Activated CD4-positive, alpha-beta T cell treated with anti-CD3 and anti-CD28 coated beads for 48 hours (primary cell): Measurements from ENCODE around the gene METTL18.
"Not testable (repeated sequence)": the region's sequence is repeated elsewhere in the genome, so short reads cannot be mapped to it uniquely, and the experiment has no call there.

Source experiments
- DNase-seq: peaks from one replicate; pipeline ENCODE4 v3.0.0-alpha.2; 2020

METTL18 gene

GRCh38 chr1:169794530-169795416, at the start of gene METTL18:
Gene METTL18 (minus strand): TSS chr1:169794907. CDS start chr1:169793695, 1,212 bp downstream.
- peak; percentile 94 for DNase-seq

- DNase-seq, result no peak
These were observed 44.2 kb upstream of the METTL18 start for GRCh38 chr1:169838942-169839341.

- no peak for DNase-seq
These were observed 41.5 kb upstream of the METTL18 start for GRCh38 chr1:169836198-169836597.

- DNase-seq, result no peak
These were observed 40.9 kb upstream of the METTL18 start for GRCh38 chr1:169835647-169836046.

- no peak for DNase-seq
These were observed 40.2 kb upstream of the METTL18 start for GRCh38 chr1:169834869-169835268.

- no peak for DNase-seq
These were observed 38.6 kb upstream of the METTL18 start for GRCh38 chr1:169833179-169833901.

GRCh38 chr1:169829671-169830070, 35.0 kb upstream of the METTL18 start:
- DNase-seq, result no peak

- DNase-seq, result no peak
These were observed 29.4 kb upstream of the METTL18 start for GRCh38 chr1:169824153-169824552.

- no peak for DNase-seq
These were observed 26.8 kb upstream of the METTL18 start for GRCh38 chr1:169821500-169821899.

GRCh38 chr1:169816617-169817016, 21.9 kb upstream of the METTL18 start:
- no peak for DNase-seq

- no peak for DNase-seq
These were observed 19.6 kb upstream of the METTL18 start for GRCh38 chr1:169814265-169814664.

GRCh38 chr1:169812131-169812530, 17.4 kb upstream of the METTL18 start:
- DNase-seq, result no peak

GRCh38 chr1:169811418-169812035, 16.8 kb upstream of the METTL18 start:
- not testable (repeated sequence) for DNase-seq

GRCh38 chr1:169809370-169810095, 14.8 kb upstream of the METTL18 start:
- DNase-seq, result peak; percentile 16

GRCh38 chr1:169804941-169805340, 10.2 kb upstream of the METTL18 start:
- no peak for DNase-seq

GRCh38 chr1:169802888-169803287, 8.2 kb upstream of the METTL18 start:
- no peak for DNase-seq

- no peak for DNase-seq
These were observed 2.6 kb upstream of the METTL18 start for GRCh38 chr1:169797281-169797680.

GRCh38 chr1:169796274-169796810, 1.6 kb upstream of the METTL18 start:
- DNase-seq, result no peak

GRCh38 chr1:169795687-169796086, 980 bp upstream of the METTL18 start:
- no peak for DNase-seq

GRCh38 chr1:169793730-169794129, 977 bp downstream of the METTL18 start:
- DNase-seq, result no peak

- DNase-seq, result no peak
These were observed 6.3 kb downstream of the METTL18 start for GRCh38 chr1:169788402-169788801.

GRCh38 chr1:169786974-169787373, 7.7 kb downstream of the METTL18 start:
- no peak for DNase-seq

- no peak for DNase-seq
These were observed 9.4 kb downstream of the METTL18 start for GRCh38 chr1:169785267-169785666.
